Measurements from ENCODE around the gene FGF14.

- TF ChIP-seq CTCF (IDR thresholded peaks at IDR 0.05; ENCODE audit: low read depth, low read length): no peak
- TF ChIP-seq EZH2phosphoT487 (IDR thresholded peaks at IDR 0.05; ENCODE audit: low read depth): no peak
These were observed 85.1 kb downstream of the FGF14 start for GRCh38 chr13:102316732-102317131.
